SHP77 (cell line): ENCODE measurements around the gene FHOD3.

Source experiments
- DNase-seq, 2 experiments: peaks; one replicate each; lab custom pipeline; 2025; lab: John Stamatoyannopoulos, UW

Gene FHOD3

DNA sequence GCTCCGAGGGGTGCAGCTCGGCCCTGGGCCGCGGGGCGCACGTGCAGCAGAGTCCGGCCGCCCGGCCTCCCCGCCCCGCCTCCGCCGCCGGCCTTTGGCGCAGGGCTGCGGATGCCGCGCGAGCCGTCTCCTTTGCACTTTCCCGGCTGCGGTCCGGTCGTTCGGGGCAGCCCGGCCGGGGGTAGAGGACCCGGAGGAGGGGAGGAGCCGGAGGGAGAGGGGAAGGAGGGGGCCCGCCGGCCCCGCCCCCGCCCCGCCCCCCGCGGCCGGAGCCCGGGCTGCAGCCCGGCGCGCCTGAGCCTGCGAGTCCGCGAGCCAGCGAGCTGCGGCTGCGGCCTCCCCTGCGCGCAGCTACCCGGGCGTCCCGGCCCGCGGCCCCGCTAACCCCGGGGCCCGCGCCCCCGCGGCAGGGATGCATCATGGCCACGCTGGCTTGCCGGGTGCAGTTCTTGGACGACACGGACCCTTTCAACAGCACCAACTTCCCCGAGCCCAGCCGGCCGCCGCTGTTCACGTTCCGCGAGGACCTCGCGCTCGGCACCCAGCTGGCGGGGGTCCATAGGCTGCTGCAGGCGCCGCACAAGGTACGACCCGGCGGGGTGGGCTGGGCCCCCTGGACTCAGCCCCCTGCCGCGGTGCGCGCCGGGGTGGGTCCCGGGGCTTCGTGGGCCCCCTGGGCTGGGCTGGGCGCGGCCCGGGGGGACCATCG lies at the start of gene FHOD3:
FHOD3 (plus strand) TSS at position 297 of the 709 bp plus-strand sequence; CDS start at position 420, 123 bp downstream.
- no peak for DNase-seq

DNA sequence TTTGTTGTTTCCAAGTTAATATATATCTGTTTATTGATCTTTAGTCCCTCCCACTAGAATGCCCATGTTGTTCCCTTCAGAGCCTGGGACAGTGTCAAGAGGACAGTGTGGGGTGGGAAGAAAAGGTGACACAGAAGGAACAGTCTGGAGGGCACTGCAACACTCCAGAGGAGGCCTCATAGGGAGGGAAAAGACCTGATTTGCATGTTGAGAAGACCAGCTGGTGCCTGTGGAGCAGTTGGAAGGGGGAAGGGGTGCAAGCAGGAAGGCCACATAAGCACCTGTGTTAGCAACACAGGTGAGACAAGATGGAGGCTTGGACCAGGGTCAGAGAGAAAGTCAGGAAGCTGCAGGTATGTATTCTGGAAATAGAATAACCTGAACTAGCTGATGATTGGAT lies 48.1 kb upstream of the FHOD3 start:
- no peak for DNase-seq

DNA sequence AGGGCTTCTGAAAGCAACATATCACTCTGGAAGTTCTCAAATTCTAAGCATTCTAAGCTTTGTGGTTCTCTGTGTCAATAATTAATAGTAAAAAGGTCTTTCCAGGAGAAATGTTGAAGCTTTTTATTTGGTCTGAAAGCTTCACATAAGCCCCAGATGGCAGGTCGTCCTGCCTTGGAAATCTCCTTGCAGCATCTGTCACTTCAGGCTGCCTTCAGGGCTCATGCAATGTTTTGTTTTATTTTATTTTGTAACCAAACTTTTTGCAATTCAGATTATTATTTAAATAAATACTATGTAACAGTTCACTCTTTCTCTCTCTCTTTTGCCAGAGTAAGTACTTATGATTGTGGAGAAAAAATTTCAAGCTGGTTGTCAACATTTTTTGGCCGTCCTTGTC lies 46.7 kb upstream of the FHOD3 start:
- DNase-seq = no peak

DNA sequence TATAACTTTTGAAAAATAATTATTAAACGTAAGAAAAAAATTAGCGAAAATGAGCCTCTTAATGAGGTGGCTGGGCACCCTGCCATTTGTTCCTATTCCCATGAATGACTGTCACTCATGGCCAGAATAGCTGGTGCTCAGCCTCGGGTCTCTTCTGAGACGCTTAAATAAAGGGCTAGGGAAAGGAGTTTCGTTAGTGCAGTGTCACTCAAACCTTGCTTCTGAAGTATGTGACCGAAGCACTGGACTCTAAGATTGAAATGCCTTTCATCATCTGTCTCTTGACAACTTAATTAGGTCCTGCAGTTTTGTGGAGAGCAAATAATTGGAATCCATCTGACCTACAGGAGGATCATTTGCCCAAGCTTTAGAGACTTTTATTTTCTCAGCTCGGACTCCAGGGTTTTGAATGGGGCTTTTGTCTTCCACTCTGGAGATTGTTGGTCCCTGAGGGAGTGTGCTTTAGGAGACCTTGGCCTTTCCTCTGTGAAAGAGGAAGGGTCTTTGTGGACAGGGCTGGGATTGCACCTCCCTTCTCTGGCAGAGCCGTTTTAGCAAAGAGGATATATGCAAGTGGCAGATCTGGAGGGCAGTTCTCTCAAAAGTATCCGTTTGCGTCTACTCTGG lies 42.3 kb upstream of the FHOD3 start:
- no peak for DNase-seq

DNA sequence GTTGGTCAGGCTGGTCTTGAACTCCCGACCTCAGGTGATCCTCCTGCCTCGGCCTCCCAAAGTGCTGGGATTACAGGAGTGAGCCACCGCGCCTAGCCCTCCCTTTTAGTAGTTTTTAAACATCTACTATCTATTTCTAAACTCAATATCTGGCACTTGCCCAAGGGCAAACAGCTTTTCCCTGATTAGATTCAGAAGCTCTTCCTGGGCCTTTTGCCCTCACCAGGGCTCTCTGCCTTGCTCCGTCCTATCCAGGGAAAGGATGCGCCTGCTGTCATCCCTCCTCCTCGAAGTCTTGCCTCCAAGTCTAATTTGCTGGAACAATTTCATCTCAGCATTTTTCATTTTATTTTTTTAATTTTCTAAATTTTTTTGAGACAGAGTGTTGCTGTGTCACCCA lies 41.4 kb upstream of the FHOD3 start:
- no peak for DNase-seq

DNA sequence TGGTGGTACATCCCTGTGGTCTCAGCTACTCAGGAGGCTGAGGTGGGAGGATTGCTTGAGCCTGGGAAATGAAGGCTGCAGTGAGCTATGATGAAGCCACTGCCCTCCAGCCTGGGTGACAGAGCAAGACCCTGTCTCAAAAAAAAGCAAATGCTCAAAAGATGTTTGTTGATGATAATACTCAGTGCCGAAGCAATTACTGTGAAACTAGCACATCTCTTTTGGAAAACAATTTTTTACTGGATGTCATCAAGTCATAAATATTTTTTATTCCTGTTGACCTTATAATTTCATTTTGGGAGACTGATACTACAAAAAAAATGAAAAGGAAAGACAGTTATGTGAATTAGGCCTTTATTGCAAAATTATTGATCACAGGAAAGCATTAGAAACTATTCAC lies 34.5 kb upstream of the FHOD3 start:
- DNase-seq = no peak

DNA sequence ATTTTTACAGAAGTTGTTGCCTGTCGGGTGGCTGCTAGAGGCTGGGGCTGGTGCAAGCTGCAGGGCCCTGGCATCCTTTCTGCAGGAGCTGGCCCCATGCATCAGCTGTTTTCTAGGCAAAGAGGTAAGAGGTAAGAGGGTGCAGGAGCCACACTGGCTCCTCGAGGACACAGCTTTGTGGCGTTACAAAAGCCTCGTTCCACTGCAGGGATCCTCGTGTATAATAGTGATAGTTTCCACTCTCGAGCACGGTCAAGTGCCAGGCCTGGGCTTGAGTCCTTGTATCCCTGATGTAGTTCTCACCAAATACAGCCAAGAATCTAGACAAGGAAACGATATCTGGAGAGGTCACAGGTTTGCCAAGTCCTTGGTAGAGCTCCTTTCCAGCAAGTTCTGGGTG lies 33.2 kb upstream of the FHOD3 start:
- no peak for DNase-seq

DNA sequence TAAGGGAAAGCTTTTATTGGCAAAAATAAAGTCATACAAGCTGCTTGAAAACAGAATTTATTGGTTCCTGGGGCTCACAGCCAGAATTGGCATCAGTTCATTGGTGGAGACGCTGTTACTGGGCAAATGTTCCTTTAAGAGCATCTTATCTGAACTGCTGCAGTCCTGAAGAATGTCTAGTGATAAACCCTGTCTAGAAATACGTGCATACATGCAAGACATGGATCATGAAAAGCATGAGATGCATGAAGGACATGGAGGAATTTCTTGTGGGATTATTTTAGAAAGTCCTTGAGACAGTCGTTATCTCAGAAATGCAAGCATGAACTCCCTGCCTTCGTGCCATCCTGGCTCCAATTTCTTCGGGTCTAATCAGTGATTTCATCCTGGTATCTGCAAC lies 32.5 kb upstream of the FHOD3 start:
- no peak for DNase-seq

DNA sequence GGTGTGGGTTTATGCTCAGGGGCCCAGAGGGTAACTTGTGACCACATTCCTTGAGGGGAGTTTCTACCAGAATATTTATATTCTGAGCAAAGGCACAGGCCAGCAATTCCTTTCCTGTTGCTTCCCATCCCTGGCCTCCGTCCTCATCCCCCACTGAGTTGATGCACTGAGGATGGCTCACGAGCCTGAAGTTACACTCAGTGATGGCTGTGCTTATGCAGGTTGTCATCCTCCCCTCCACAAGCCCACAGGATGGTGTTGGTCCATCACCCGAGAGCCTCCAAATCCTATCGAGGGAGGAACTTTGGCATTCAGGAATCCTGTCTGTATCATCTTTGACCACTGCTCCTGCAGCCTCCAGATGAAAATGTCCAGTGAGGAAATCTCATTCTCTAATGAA lies 28.4 kb upstream of the FHOD3 start:
- DNase-seq = no peak

DNA sequence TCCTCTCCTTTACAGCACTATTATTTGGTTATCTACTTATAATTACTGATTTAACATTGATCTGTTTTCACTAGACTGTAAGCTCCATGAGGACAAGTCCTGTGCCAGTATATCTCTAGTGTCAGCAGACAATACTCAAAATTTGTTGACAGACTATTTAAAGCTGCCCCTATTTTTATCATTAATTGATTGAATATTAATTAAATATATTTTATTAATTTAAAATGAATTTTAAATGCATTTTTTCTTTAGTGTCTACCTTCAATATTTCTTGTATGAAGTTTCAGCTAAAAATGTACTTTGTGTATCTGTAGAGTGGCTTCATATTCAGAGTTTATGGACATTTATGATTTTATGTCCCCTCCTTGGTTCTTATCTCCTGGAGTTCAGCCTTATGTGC lies 26.4 kb upstream of the FHOD3 start:
- DNase-seq = no peak

DNA sequence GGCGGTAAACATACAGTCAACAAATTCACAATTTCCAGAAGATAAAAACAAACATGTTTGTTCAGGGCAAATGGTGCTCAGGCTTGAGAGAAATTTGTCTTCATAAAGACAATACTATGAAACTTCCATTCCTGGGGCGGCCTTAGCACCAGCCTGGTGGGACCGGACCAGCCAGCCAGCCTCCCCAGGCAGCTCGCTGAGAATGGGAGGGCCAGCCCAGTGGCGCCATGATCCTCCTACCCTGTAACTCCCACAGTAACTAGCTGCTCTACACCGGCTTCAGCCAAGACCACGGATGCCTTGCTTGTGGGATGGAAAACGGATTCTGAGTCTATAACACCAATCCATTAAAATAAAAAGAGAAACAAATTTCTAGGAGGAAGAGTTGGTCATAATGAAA lies 24.2 kb upstream of the FHOD3 start:
- DNase-seq = no peak

DNA sequence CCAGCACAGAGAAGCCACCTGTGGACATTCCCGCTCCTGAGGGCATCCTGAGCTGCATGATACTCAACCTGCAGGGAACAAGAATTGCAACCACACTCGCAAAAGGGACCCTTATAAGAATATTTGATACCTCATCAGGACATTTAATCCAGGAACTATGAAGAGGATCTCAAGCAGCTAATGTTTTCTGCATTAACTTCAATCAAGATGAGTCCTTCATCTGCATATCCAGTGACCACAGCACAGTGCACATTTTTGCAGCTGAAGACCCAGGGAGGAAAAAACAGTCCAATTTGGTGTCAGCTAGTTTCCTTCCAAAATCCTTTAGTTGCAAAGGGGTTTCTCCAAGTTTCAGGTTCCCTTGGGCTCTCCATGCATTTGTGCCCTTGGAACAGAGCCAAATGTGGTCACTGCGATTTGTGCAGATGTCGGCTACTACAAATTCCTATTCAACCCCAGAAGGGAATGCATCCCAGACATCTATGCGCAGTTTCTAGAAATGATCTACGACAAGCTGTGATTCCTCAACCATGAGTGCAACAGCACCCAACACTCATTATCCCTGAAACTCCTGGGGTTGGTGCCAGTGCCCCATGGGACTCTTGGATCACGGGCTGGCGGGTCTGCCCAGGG lies 23.3 kb upstream of the FHOD3 start:
- no peak for DNase-seq

DNA sequence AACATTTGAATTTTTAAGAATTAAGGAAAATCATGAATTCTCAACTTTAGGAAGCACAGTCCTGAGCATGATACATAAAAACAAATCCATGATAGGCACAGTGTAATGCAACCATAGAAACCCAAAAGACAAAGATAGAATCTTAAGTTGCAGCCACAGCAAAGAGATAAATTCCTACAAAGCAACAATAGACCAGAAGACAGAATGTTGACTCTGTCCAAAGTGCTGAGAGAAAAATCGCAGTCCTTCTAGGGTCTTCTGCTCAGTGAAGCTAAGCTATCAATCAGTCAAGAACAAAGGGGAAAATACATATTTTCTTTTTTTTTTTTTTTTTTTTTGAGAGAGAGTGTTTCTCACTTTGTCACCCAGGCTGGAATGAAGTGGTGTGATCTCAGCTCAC lies 22.0 kb upstream of the FHOD3 start:
- DNase-seq = no peak

DNA sequence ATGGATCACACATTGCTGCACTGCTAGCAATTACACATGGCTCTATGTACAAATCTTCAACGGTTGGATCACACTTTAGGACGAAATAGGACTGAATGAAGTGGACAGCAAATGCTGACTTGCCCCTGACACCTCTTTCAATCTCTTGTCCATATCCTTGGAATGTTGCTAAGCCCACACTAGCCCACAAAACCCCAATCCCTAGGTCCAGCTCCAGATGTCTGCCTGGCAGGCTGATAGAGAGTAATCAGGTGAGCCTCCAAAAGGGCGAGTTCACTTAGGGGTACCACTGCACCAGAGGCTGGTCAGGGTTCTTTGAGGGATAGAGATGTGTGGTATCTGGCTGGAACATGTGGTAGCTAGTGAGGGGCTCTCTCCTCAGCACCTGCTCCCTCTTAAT lies 18.5 kb upstream of the FHOD3 start:
- no peak for DNase-seq

DNA sequence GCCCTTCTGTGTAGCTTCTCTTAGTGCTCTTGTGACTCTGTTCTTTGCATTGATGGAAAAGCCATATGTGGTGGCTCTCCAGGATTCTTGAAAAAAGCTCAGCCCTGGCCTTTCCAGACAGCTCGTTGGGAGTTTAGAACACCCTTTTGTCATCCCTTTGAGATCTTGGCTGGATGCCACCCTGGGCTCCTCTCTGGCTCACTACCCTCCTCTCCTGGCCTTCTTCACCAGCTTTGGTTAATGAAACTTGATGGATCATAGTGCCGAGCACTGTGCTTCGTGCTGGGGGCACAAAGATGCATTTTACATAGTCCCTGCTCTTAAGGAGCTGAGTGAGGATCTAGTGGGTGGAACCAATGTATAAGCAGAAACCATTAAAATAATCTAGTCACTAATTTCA lies 15.6 kb upstream of the FHOD3 start:
- peak in 1 of 2 experiments; percentile 21 for DNase-seq

DNA sequence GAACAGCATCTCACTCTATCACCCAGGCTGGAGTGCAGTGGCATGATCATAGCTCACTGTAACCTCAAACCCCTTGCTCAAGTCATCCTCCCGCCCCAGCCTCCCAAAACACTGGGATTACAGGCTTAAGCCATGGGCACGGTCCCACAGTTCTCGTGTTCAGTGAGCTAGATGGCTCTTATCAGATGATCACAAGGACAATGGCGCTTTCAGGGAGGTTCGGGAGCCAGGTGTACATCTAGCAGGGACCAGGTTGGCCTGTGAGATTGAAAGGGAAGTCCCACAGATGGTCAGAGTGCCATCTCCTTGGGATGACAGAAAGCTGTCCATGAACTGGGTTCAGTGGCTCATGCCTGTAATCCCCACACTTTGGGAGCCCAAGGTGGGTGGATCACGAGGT lies 14.1 kb upstream of the FHOD3 start:
- DNase-seq = no peak

DNA sequence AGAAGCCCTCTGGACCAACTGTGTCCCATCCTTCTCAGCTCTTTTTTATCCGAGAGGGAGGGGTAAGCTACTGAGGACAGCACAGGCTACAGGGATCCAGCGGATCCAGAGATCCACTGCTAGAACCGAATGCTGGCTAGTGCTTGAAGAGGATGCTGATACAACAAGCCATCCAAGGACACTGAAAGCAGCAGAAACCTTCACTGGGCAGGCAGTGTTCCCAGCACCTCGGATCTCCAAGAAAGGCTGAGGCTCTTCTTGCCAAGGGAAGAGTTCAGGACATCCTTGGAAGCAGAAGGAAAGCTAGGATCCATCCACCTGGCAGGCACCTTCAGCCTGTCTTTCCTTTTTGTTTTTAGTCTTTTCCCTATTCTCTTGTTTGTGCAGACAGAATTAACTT lies 13.2 kb upstream of the FHOD3 start:
- no peak for DNase-seq

DNA sequence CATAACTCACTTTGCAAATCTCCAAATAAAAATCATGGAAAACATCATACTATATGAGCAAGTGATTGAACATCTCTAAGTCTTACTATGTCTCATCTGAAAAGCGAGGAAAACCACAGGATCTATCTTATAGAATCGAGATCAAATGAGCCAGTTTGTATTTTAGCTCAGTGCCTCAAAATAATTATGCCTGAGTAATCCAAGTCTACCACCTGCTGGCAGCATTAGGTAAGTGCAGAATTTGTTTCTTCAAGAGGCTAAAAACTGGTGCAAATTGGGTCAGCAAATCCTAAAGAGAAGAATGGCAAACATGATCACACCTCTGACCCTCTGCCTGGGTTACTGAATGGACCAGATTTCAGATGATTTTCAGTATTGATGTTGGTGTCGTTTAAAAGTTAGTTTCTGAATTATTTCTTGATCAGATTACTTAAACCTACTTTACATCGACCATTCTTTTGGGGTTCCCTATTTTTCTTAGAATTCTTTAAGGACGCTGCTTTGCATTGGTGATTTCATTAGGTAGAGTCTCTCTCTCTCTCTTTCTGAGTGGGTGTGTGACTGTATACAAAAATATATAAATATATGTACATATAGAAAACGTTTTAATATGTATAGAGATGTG lies 12.7 kb upstream of the FHOD3 start:
- peak; percentile 52 to 67 for DNase-seq

DNA sequence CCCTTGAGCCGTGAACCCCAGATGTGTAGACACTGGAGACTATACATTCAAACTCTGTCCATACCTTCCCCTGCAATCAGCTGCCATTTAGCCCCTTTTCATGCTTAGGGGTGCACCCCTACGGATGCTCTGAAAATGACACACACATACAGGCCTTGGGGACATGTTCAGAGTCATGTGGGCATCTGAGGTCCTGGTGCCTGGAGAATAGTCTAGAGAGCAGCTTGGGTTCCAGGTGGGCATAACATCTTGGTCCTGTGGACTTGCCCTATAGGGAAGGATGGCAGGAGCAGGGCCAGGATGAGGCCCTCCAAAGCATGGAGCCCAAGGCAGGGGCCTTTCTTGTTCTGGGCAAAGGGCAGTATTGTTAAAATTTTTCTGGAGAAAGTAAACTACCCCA lies 9.9 kb upstream of the FHOD3 start:
- DNase-seq = no peak

DNA sequence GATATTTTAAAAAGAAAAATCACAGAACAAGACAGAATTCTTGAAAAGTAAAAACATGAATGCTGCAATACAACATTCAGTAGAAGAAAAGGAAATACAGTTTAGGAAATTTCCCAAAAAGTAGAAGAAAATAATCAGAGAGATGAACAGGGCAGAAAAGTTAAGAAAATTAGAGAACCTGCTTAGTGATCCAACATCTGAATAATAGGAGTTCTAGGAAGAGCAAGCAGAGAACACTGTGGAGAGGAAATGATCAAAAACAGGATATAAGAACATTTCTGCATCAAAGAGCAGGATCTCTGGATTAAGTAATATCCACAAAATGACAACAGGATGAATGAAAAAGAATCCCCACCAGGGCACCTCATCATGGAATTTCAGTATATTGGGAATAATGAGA lies 8.8 kb upstream of the FHOD3 start:
- DNase-seq = no peak

DNA sequence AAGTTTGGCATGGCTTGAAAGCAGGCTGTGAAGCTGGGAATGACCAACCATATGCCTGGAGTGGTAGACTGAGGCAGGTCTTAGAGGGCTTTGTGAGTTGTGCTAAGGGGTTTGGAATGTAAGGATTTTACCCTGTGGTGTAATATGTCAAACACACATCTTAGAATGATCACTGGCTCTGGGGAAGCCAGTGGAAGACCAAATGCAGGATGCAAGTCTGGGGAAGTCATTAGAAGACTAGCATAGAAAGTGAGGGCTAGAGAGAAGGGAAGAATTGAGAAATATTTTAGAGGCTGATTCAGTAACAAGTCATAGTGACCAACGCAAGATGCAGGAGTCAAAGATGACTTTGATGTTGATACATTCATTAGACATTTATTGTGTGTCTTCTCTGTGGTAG lies 3.5 kb upstream of the FHOD3 start:
- no peak for DNase-seq

DNA sequence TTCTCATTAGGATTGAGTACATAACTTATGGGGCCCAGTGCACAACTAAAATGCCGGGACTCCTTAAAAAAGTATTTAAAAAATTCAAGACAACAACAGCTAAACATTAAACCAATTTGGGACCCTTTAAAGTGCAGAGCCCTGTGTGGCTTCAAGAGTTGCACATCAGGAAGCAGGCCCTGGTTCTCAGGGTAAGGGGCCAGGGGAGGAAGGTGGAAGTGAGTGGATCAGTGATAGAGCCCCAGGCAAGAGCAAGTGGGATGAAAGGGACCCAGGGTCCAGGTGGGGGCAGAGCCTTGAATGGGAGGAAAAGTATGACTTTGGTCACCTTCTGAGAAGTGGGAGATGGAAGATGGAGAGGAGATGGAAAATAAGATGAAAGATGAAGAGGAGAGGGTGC lies 2.3 kb upstream of the FHOD3 start:
- DNase-seq = no peak

DNA sequence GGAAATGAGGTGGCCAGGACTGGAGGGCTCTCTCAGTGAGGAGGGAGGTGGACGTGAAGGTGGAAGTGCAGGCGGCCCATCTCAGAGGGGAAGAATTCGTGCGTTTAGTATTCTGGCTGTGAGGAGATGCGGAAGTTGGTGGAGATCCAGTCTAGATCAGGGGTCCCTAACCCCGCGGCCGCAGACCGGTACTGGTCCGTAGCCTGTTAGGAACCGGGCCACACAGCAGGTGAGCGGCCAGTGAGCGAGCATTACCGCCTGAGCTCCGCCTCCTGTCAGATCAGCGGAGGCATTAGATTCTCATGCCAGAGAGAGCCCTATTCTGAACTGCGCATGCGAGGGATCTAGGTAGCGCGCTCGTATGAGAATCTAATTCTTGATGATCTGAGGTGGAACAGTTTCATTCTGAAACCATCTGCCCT lies 1.6 kb upstream of the FHOD3 start:
- no peak for DNase-seq
